Measurements from ENCODE around the gene TRIM67. TPM values are rescaled to one million over a fixed set of nuclear protein-coding genes. Genes with fewer than 3 reads are reported as not detected.

The TRIM67 gene
- not detected for total RNA-seq
- long read RNA-seq, partial matches to known transcripts, result 0 of 3 reads
- long read RNA-seq, other reads (novel, unspliced or antisense), result 3 of 3 reads

DNA sequence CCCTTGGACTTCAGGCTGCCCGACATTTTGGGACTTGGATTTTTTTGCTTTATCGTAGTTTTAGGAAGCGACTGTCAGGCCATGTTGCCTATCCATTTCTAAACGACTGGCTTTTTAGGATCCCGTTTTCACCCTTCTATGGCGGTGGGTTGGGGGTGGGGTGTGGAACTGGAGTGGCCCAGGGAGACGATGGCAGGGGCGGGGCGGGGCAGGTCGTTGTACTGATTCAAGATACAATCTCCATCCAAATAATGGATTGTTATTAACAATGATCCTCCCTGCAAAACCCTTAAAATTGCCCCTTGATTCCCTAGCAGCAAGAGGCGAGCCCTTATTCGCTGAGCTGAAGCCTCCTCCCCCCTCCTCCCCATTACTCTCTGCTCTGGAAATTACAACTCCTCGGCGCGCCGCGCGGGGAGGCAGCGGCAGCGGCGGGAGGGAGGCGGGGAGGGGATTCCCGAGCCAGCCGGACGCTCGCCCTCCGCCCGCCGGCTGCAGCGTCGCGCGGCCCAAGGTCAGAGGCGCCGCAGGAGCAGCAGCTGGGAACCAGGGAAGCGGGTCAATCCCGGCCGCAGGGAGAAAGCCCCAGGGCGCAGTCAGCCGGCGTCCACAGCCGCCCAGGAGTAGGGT, at the start of gene TRIM67:
TRIM67 (plus strand) TSS at position 392 of the 630 bp plus-strand sequence. CDS start 912 bp downstream, outside the sequence.
- intact Hi-C loops (cut with DNase I), result no loop called here
- Histone ChIP-seq H3K36me3 (no peaks in the 10 kb centered on the region), H3K27ac (no peak within 1 kb of the TSS), H3K9me3 (no peaks in the 10 kb centered on the region), H3K27me3 (ENCODE audit: low read depth) (peaks cover 80% of the 10 kb centered on the region), H3K4me3 (peak within 1 kb of the TSS; percentile 45), H3K4me1 (peaks cover 20% of the 10 kb centered on the region)
- TF ChIP-seq, protein P1, sequence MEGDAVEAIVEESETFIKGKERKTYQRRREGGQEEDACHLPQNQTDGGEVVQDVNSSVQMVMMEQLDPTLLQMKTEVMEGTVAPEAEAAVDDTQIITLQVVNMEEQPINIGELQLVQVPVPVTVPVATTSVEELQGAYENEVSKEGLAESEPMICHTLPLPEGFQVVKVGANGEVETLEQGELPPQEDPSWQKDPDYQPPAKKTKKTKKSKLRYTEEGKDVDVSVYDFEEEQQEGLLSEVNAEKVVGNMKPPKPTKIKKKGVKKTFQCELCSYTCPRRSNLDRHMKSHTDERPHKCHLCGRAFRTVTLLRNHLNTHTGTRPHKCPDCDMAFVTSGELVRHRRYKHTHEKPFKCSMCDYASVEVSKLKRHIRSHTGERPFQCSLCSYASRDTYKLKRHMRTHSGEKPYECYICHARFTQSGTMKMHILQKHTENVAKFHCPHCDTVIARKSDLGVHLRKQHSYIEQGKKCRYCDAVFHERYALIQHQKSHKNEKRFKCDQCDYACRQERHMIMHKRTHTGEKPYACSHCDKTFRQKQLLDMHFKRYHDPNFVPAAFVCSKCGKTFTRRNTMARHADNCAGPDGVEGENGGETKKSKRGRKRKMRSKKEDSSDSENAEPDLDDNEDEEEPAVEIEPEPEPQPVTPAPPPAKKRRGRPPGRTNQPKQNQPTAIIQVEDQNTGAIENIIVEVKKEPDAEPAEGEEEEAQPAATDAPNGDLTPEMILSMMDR (IDR thresholded peaks at IDR 0.05), result no peak
- DNase-seq, result no peak
- ATAC-seq, result peak in 1 of 2 donors; percentile 72

DNA sequence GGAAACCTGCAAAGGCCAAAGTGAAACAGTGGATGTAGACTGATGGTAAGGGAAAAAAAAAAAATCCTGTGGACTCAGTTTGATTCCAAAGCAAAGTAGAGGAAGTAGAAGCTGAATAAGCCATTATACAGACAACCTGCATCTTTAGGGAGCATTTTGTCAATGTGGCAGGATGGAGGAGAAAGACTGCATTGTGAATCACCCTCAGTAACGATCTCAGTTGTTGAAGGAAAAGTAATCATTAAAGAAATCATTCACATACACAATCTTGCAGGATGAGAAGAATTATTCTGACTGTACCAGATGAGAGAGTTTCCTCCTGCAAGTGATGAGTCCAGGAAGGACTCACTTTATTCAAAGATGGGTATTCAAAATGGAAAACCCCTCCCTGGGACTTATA, 45.1 kb upstream of the TRIM67 start:
- TF ChIP-seq, protein P1 (IDR thresholded peaks at IDR 0.05), result no peak
- H3K4me3 ChIP-seq, result no peak overlapping the region
- intact Hi-C loops (cut with DNase I), result no loop called here
- H3K36me3 ChIP-seq, result no peaks in the 10 kb centered on the region
- no peak for ATAC-seq
- DNase-seq, result no peak
- no peak overlapping the region for H3K27ac ChIP-seq
- H3K4me1 ChIP-seq, result no peaks in the 10 kb centered on the region
- no peaks in the 10 kb centered on the region for H3K27me3 ChIP-seq (ENCODE audit: low read depth)
- H3K9me3 ChIP-seq, result no peaks in the 10 kb centered on the region

DNA sequence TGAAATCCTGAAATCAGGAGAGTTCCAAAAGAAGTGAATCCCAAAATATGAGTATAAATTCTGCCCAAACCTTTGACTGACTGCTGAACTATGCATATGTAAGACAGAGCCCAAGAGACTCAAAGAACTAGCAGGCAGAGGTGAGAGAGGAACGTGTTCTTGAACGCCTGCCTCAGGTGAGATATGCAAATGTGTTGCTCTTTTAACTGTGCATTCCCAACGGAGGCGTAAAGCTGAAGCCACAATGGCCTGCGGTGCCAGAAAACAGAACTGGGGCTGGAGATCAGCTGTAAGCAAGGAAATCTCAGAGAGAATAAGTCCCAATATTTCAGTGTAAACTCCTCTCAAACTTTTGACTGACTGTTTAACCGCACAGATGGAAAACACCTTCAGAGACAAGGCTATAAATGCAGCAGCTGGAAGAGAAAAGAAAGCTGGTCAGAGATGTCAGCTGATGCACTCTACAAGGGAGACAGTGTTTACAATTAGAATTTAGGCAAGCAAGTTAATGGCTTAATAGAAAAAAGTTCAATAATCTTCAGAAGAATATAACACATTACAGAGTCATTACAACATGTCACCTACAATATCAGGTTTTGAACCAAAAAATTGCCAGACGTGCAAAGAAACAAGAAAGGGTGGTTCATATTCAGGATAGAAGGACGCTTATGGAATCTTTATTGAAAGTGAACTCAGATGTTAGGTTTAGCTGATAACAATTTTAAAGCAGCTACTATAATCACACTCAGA, 43.0 kb upstream of the TRIM67 start:
- H3K27me3 ChIP-seq (ENCODE audit: low read depth), result no peaks in the 10 kb centered on the region
- intact Hi-C loops (cut with DNase I), result no loop called here
- no peaks in the 10 kb centered on the region for H3K4me1 ChIP-seq
- H3K4me3 ChIP-seq, result no peak overlapping the region
- H3K36me3 ChIP-seq, result no peaks in the 10 kb centered on the region
- H3K9me3 ChIP-seq, result no peaks in the 10 kb centered on the region
- TF ChIP-seq, protein P1 (IDR thresholded peaks at IDR 0.05), result no peak
- no peak overlapping the region for H3K27ac ChIP-seq
- DNase-seq, result no peak
- no peak for ATAC-seq

DNA sequence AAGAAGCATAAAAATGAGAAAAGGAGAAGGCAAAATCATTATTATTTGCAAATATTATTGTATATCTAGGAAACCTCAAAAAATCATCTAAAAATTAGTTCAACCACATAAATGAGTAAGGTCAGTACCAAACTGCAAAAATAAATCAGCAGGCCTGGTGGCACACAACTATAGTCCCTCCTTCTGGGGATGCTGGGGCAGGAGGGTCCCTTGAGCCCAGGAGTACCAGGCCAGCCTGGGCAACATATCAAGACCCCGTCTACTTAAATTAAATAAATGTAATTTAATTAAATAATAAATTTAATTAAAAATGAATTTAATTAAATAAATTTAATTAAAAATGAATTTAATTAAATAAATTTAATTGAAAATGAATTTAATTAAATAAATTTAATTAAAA, 40.3 kb upstream of the TRIM67 start:
- no peak overlapping the region for H3K4me3 ChIP-seq
- no peaks in the 10 kb centered on the region for H3K9me3 ChIP-seq
- H3K36me3 ChIP-seq, result no peaks in the 10 kb centered on the region
- intact Hi-C loops (cut with DNase I), result no loop called here
- H3K27me3 ChIP-seq (ENCODE audit: low read depth), result no peaks in the 10 kb centered on the region
- TF ChIP-seq, protein P1 (IDR thresholded peaks at IDR 0.05), result no peak
- DNase-seq, result no peak
- no peaks in the 10 kb centered on the region for H3K4me1 ChIP-seq
- no peak overlapping the region for H3K27ac ChIP-seq
- no peak for ATAC-seq

DNA sequence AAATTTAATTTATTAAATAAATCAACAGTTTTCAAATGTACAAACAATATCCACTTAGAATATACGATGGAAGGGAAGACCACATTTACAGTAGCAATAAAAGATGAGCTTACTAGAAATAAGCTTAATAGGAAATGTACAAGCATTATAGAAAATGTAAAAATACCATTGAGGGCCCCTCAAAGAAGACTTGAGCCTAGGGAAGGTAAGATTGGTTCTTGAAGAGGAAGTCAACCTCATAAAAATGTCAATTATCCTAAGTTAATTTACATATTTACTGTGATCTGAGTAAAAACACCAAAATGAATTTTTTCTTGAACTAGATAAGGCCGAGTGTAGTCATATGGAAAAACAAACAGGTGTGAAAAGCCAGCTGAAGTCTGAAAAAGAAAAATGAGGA, 39.7 kb upstream of the TRIM67 start:
- Histone ChIP-seq H3K36me3 (no peaks in the 10 kb centered on the region), H3K4me3 (no peak overlapping the region), H3K27me3 (ENCODE audit: low read depth) (no peaks in the 10 kb centered on the region), H3K27ac (no peak overlapping the region), H3K9me3 (no peaks in the 10 kb centered on the region), H3K4me1 (no peaks in the 10 kb centered on the region)
- TF ChIP-seq, protein P1 (IDR thresholded peaks at IDR 0.05), result no peak
- DNase-seq (no peak), ATAC-seq (no peak)
- intact Hi-C loops (cut with DNase I), result no loop called here

All from lower lobe of right lung (tissue), 2 donors.